ENCODE results near the gene ST6GALNAC1.

The ST6GALNAC1 gene

GRCh38 chr17:76643553-76644148 lies at the start of gene ST6GALNAC1:
TSS of gene ST6GALNAC1 (minus strand) at chr17:76643757. CDS start at chr17:76643638, 119 bp downstream.
- peak in 2 of 4 experiments; percentile 16 to 18 for DNase-seq

DNA sequence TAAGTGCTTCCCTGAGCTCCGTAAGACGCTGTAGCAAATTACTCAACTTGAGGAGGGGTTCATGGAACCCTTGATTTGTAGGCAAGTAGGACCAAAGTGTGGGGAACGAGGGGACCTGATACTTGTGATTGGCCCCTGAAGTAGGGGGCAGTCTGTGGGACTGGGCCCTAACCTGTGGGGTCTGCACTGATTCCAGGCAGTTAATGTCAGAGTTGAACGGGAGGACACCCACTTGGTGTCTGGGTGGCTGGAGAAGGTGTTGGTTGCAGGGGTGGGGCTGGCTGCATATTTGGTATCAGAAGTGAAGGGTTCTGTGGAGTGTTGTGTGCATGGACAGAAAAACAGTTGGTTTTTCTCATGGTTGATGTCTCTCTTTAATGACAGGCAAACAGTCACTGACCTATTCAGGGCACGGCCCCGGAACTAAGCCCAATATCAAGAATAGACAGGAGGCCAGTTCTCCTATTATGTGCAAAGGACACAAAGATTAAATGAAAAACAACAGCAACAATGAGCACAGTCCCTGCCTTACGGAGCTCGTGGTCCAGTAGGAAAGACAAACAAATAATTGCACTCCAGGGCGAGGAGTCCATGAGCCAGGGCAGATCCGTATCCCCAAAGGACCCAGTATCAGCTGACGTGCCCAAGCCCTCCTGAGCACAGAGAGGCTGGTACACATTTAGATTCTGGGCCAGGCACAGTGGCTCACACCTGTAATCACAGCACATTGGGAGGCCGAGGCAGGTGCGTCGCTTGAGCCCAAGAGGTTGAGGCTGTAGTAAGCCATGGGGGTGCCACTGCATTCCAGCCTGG lies 48.0 kb upstream of the ST6GALNAC1 start:
- DNase-seq = no peak

GRCh38 chr17:76690596-76691280 lies 47.2 kb upstream of the ST6GALNAC1 start:
- no peak for DNase-seq

DNA sequence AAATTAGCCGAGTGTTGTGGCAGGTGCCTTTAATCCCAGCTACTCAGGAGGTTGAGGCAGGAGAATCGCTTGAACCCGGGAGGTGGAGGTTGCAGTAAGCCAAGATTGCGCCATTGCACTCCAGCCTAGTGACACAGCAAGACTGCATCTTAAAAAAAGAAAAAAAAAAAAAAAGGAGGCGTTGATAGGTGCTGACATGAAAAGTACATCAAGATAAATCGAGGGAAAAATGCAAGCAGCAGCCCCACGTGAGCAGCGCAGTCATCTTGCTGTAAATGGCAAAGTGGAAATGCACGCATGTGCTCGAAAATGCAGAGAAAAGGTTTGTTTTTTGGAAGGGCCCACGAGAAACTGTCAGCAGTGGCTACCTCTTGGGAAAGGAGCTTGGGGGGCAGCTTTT lies 46.3 kb upstream of the ST6GALNAC1 start:
- no peak for DNase-seq

DNA sequence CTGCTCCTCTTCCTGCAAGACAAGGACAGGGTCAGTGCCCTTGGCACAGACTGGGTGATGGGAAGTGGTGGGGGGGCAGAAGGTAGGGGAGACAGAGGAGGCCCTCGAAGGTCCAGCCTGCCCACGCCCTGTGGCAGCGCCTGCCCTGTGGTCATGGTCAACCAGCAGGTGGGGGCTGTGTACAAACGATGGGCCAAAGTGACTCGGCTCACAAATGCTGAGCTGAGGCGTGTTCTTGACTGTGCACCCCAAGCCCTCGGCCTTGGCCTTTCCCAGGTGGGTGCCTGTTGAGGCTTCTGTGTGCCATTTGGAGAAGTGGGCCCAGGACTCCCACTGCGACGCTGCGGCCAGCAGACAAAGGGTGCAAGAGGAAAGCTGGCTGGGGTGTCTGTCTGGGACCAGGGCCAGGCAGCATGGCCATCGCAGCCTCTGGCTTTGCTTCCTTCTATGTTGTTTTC lies 44.6 kb upstream of the ST6GALNAC1 start:
- no peak for DNase-seq

DNA sequence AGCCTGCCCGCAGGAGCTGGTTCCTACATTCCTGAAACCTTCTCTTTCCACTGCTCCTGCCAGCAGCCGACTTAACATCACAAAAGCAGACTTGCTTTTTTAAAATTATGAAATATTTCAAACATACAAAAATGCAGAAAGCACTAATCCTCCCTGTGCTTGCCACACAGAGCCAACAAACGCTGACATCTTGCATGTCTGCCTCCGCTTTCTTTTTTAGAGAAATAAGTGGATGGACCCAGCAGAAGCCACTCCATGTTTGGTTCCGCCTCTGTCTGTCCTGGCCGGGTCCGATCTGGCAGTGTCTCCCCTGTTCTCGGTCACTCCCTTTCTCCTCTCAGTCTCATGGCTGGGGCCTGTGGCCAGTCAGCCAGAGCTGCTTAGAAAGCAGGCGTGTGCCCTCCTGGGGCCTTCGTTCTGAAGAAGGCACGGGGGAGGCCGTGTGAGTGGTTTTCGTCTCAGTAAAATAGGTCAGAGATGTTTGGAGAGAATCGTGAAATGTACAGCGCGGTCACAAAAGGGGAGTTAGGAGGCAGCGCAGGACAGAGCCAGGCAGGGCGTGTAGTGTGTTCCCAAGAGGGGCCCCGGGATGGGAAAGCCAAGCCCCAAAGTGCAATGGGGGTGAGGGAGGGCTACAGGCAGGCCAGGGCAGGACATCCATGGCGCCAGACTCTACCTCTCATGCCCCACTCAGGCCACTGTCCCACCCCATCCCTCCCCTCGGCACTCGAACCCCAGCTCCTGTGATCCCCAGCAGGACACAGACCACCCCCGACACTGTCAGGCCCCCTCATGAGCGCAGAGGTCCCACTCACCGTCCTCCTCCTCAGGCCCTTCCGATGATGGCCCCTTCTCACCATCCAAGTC lies 44.0 kb upstream of the ST6GALNAC1 start:
- DNase-seq = no peak

DNA sequence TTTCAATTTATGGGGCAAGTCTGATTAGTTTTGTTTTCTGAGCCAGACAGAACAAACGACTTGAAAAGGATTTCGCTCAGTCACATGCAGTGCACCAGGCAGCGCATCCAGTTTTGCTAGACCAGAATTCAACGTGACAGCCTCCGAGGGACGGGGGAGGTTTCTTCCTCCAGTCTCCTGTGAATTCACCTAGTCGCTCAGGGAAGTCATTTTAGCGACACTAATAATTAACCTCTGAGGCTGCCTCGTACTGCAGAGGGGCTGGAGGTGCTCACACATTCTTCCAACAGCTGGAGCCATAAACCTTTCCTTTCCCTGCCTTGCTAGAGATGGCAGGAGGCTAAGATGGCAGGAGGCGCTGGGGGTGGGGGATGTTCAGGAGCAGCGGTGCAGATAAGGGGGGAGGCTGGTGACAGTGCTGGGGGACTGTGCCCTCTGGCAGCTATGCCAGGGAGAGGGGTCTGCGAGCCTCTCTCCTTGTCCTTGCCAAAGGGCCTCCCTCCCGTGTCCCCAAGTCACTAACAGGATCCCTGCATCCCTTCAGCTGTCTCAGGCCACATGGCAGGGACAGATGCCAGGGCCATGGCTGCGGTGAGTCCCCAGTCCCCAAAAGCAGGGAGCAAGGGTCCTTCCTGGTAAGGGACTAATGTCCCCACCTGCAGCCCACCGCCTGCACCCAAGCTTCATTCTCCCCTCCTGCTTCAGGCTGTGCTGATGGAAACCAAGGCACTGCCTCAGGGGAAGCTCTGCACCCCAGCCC lies 43.2 kb upstream of the ST6GALNAC1 start:
- no peak for DNase-seq

- DNase-seq = no peak
Observed at GRCh38 chr17:76685846-76686245, 42.3 kb upstream of the ST6GALNAC1 start.

- DNase-seq = no peak
Observed at GRCh38 chr17:76685366-76685765, 41.8 kb upstream of the ST6GALNAC1 start.

DNA sequence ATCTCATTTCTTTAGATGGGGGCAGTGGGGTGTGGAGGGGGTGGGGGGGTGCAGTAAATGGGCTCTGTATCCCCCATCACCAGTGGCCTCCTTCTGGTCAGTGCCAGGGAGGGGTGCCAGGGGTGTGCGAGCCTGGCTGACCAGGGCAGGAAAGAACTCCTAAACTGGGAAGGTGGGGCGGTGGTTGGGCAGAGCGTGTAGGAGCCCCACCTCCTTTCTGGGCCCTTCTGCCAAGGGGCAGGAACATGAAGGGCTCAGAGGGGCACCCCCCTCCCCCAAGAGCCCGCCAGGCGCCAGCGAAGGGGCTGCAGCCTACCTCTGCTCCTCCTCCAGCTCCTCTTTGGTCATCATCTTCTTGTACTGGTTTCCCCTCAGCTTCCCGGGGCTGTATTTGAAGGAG lies 41.2 kb upstream of the ST6GALNAC1 start:
- no peak for DNase-seq

DNA sequence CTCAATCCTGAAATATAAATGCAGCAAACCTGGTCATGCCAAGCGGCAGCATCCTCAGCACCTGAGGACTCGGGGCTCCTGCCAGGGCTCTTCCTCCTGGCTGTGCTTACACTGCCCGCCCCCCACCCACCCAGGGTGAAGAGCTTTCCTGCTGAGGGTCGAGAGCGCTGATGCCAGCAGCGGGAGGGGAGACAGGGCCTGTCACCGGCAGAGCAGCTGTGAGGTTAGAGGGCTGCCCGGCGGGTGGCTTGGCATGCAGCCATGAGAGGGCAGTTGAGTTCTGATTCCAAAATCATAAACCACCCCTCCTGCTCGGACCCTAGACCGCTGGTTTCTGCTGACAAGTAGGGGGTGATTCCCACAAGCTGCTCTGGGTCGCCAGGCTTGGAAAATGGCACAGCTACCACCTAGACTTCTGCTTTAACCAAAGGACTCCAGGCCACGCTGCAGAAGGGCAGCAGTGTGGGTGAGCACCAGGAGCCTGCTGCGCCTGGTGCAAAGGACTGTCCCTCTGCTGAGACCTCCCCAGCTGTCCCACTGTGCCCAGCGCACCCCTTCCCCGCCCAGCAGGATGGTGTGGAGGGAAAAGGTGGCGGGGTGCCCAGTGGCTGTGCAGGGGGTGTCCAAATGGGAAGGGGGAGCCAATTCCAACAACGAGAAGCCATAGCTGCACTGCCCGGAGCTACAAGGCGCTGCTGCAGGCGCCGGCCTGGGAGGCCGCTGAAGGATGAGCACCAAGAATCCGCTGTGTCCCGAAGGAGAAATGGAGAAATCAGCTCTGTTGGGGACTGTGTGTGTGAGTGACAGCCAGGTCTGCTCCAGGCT lies 40.6 kb upstream of the ST6GALNAC1 start:
- DNase-seq = no peak

GRCh38 chr17:76683011-76683755 lies 39.6 kb upstream of the ST6GALNAC1 start:
- DNase-seq = no peak

DNA sequence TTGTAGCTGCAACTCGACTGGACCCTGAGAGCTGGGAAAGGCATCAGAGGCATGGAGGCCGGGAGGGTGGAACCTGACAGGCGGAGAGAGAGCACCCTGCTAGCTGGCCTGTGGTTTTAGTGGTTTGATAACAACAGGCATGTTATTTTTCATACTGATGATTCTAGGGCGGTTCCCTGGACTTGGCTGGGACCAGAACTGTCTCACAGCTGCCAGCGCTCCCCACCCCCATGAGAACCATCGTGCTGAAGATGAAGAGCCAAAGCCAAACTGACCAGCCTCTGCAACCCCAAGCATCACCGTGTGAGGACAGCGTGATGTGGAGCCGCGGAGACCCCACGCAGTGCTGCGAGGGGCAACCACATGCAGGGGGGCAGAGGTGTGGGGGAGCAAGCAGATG lies 38.7 kb upstream of the ST6GALNAC1 start:
- DNase-seq = no peak

DNA sequence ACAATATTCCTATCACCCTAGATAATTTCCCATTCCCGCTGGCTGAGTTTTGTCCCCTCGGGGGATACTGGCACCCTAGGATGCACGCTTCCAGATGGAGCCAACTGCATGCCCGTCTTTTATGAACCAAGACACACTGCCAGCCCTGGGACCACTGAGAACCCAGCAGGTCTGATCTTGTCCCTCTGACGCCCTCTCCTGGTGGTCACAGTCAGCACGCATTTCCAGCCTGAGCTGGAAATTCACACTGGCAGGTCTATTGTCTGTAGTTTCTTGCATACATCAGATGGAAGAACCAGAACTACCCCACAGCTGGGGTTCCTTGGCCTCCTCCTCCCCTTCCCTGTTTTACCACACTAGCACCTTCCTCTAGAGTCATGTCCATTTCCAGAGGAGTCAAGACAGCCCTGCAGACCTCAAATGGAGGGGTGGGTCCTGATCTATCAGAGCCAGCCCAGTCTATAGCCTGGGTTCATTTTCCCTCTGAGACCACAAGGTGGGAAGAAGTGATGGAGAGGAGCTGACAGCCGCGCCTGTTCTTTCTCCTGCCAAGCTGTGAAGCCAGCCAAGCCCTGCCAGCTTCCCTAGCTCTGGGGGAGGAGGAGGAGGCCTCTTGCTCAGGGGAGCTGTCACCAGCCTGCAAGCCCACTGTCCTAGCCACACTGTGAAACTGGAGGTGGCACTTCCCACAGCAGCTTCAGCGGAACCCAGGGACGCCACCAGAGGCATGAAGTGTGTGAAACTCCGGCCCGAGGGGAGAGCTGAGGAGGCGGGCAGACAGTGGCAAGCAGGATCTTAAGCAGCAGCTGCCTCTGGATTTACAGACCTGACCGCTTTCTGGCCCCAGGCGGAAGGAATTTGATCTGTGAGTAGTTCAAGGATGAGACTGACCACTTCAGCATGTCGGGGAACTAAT lies 37.9 kb upstream of the ST6GALNAC1 start:
- DNase-seq = peak in 3 of 4 experiments; percentile 12 to 63 (median 36)

- no peak for DNase-seq
Observed at GRCh38 chr17:76679239-76679638, 35.7 kb upstream of the ST6GALNAC1 start.

DNA sequence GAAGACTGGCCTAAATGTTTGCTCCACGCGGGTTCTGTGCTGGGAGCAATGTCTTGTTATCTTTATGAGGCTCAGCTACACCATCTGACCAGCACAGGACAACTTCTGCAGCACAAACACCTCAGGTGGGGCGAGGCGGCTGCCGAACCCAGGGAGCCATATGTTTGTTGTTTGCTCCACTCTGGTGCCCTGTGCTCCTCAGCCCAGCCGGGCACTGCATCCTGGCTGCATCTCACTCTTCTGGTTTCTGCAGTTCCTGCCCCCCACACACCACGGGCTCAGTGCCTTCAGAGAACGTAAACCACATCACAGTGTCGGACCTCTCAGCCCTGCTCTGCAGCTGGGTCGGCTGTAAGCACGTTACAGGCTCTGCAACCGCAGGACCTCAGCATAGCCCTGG lies 34.8 kb upstream of the ST6GALNAC1 start:
- no peak for DNase-seq

- no peak for DNase-seq
Observed at GRCh38 chr17:76677406-76677805, 33.8 kb upstream of the ST6GALNAC1 start.

- no peak for DNase-seq
Observed at GRCh38 chr17:76676629-76677028, 33.1 kb upstream of the ST6GALNAC1 start.

- DNase-seq = no peak
Observed at GRCh38 chr17:76675648-76676047, 32.1 kb upstream of the ST6GALNAC1 start.
